GM12878 (cell line): ENCODE data around the gene CUEDC1. TPM values are rescaled to one million over a fixed set of nuclear protein-coding genes. Genes with fewer than 3 reads are reported as not detected.

ENCODE experiments used
- ATAC-seq: fragments of 200-7000 bp; cut with Tn5 transposase; 3 replicates; pipeline ENCODE4 v1.9.1; 2020; ENCODE audit warnings: mild to moderate bottlenecking, moderate library complexity
- BruUV-seq: library from RNA; stranded (reverse); fragments of 400-500 nt; replicated peaks from 2 replicates; lab custom pipeline; 2021; lab: Mats Ljungman, UMichigan
- CTCF ChIA-PET: fragments of 300-600 bp; sonication (Branson Sonifier 250); formaldehyde crosslinking; extraction: SDS; loops from one replicate; lab custom pipeline; 2021; ENCODE audit warnings: inconsistent platforms; lab: Yijun Ruan, JAX
- POLR2A ChIA-PET: fragments of 350-600 bp; formaldehyde crosslinking; extraction: SDS; loops from one replicate; lab custom pipeline; 2021; ENCODE audit warnings: inconsistent platforms; lab: Charles Lee
- RAD21 ChIA-PET: fragments of 300-600 bp; sonication (Branson Sonifier 250); formaldehyde crosslinking; loops from one replicate; lab custom pipeline; 2023; ENCODE audit warnings: antibody characterized with exemption; ENCODE audit not compliant: unreplicated experiment; lab: Charles Lee
- SMC1A ChIA-PET: fragments of 300-600 bp; sonication (Branson Sonifier 250); formaldehyde crosslinking; loops from one replicate; lab custom pipeline; 2023; ENCODE audit not compliant: unreplicated experiment, uncharacterized antibody; lab: Charles Lee
- DNase-seq: peaks from one replicate; pipeline ENCODE4 v3.0.0-alpha.2; 2011; ENCODE audit warnings: low read depth, low spot score
- FAIRE-seq: peaks from 3 replicates; lab custom pipeline; 2011; peaks lifted over from hg19 to GRCh38; lab: Jason Lieb, UNC
- H2AFZ ChIP-seq: 2 replicates; pipeline ENCODE4 v1.6.0; 2011; ENCODE audit warnings: low read depth, low read length, control low read depth; ENCODE audit not compliant: control insufficient read depth
- H3K27ac ChIP-seq: 2 replicates; pipeline ENCODE4 v1.5.1; 2011; ENCODE audit warnings: control low read depth; ENCODE audit not compliant: control insufficient read depth, insufficient read depth
- H3K27me3 ChIP-seq, 2 experiments: replicated peaks in 1 of 2; 2 replicates each; pipeline versions ENCODE4 v1.6.0 to v1.6.1; 2011; ENCODE audit warnings: low read length in 1 of 2; ENCODE audit not compliant: control insufficient read depth in 2 of 2, insufficient read depth in 2 of 2
- H3K36me3 ChIP-seq, 2 experiments: 2 replicates each; pipeline ENCODE4 v1.5.1; 2011; ENCODE audit warnings: low read length in 1 of 2; ENCODE audit not compliant: control insufficient read depth in 2 of 2, insufficient read depth in 2 of 2
- H3K4me1 ChIP-seq: 2 replicates; pipeline ENCODE4 v1.6.1; 2011; ENCODE audit warnings: mild to moderate bottlenecking, low read length, moderate library complexity, mixed read lengths; ENCODE audit not compliant: control insufficient read depth, insufficient read depth
- H3K4me2 ChIP-seq: 2 replicates; pipeline ENCODE4 v1.6.0; 2011; ENCODE audit warnings: control low read depth; ENCODE audit not compliant: control insufficient read depth, insufficient read depth
- H3K4me3 ChIP-seq: fragments of 200-600 bp; sonication (generic); 2 replicates; pipeline ENCODE4 v1.5.1; 2016
- H3K79me2 ChIP-seq: 2 replicates; pipeline ENCODE4 v1.6.0; 2011; ENCODE audit warnings: low read length; ENCODE audit not compliant: control insufficient read depth, insufficient read depth
- H3K9ac ChIP-seq: 2 replicates; pipeline ENCODE4 v1.8.0; 2011; ENCODE audit warnings: low read length, control low read depth, mixed read lengths; ENCODE audit not compliant: control insufficient read depth, insufficient read depth
- H3K9me3 ChIP-seq: replicated peaks from 3 replicates; pipeline ENCODE4 v1.5.1; 2011; ENCODE audit warnings: mild to moderate bottlenecking, low read length; ENCODE audit not compliant: control insufficient read depth, insufficient read depth
- H4K20me1 ChIP-seq: 2 replicates; pipeline ENCODE4 v1.6.0; 2011; ENCODE audit not compliant: control insufficient read depth, insufficient read depth
- ASH2L ChIP-seq: fragments of 300-600, 200-600 bp; sonication (generic); IDR thresholded peaks from 2 replicates; pipeline ENCODE4 v1.6.1; 2017; ENCODE audit warnings: low read depth, mild to moderate bottlenecking, borderline replicate concordance
- BMI1 ChIP-seq: fragments of 450-650 bp; IDR thresholded peaks from 2 replicates; pipeline ENCODE4 v1.6.1; 2016; ENCODE audit warnings: mild to moderate bottlenecking, moderate library complexity, borderline replicate concordance
- POLR2AphosphoS5 ChIP-seq: IDR thresholded peaks from 2 replicates; pipeline ENCODE4 v1.6.1; 2011; ENCODE audit warnings: mild to moderate bottlenecking, low read length, inconsistent platforms
- RAD21 ChIP-seq: IDR thresholded peaks from 2 replicates; pipeline ENCODE4 v1.6.1; 2011; ENCODE audit warnings: mild to moderate bottlenecking, low read depth, low read length, moderate library complexity; ENCODE audit not compliant: insufficient read depth
- SIN3A ChIP-seq: IDR thresholded peaks from 2 replicates; pipeline ENCODE4 v1.6.1; 2012; ENCODE audit warnings: low read depth, low read length, improper control_type of control experiment
- SRF ChIP-seq, 2 experiments: IDR thresholded peaks; 2 replicates each; pipeline ENCODE4 v1.6.1; 2011; ENCODE audit warnings: low read depth in 2 of 2, low read length in 2 of 2, mild to moderate bottlenecking in 1 of 2, moderate library complexity in 1 of 2
- TCF3 ChIP-seq: IDR thresholded peaks from 2 replicates; pipeline ENCODE4 v1.6.1; 2012; ENCODE audit warnings: low read depth, mild to moderate bottlenecking, low read length, borderline replicate concordance; ENCODE audit not compliant: insufficient read depth
- ZZZ3 ChIP-seq: IDR thresholded peaks from 2 replicates; pipeline ENCODE4 v1.6.1; 2011; ENCODE audit warnings: low read depth; ENCODE audit not compliant: control insufficient read depth, insufficient read length
- WGBS: methylation state at CpG from one replicate; pipeline ENCODE4 v1.1.6; 2016; ENCODE audit warnings: low lambda C conversion rate; ENCODE audit not compliant: insufficient replicate concordance, insufficient coverage; ENCODE audit errors: missing lambda C conversion rate; 5-methylcytosine and 5-hydroxymethylcytosine counted together
- in situ Hi-C: fragments of 300-500 bp; cut with MboI; formaldehyde crosslinking; loops from 9 replicates; pipeline ENCODE4 v1.14.3; 2018; ENCODE audit warnings: mixed read lengths
- intact Hi-C: fragments of 100-400 bp; cut with micrococcal nuclease; formaldehyde crosslinking; loops from one replicate; pipeline ENCODE4 v1.14.2; 2022; ENCODE audit not compliant: unreplicated experiment
- polyA plus RNA-seq, 11 experiments: library from polyadenylated mRNA; depleted of rRNA in 4 of 11; unstranded in 6 of 11; stranded (reverse) in 5 of 11; fragments of >200 nt; fragmentation: Nextera tagmentation in 4 of 11; fragmentation: Illumina TruSeq in 1 of 11; extraction: Ambion mirVana in 4 of 11; extraction: Trizol in 1 of 11; gene quantifications; 1 replicate in 1 of 11; 2 replicates in 10 of 11; pipeline versions ENCODE4 v1.2.1 to v1.2.3, GENCODE V29; 2011 to 2016; ENCODE audit warnings: inconsistent platforms in 2 of 11, missing spikeins in 2 of 11, low read depth in 1 of 11
- total RNA-seq, 4 experiments: library from RNA; depleted of rRNA in 3 of 4; stranded (reverse); fragments of >200 nt in 3 of 4; fragmentation: Illumina TruSeq in 1 of 4; extraction: Trizol in 1 of 4; gene quantifications; 2 replicates each; pipeline versions ENCODE4 v1.2.1 to v1.2.3, GENCODE V29; 2013 to 2021
- TF ChIP-seq, protein P1 (sequence below): IDR thresholded peaks from 2 replicates; pipeline ENCODE4 v1.6.1; 2012; ENCODE audit warnings: mild to moderate bottlenecking, low read depth, low read length

Gene CUEDC1
- total and polyA plus RNA-seq, 10 of the 15 experiments (the other 5 are each of a cell fraction or from before 2014, with no cell fraction given) = 0.24 to 7.4 (median 1.8) TPM

GRCh38 chr17:57859601-57860413 is 95.4 kb downstream of the CUEDC1 start:
- Histone ChIP-seq H2AFZ (no peak overlapping the region), H3K79me2 (no peaks in the 10 kb centered on the region), H3K9ac (no peak overlapping the region), H3K4me3 (no peak overlapping the region), H3K4me2 (no peak overlapping the region), H3K9me3 (no peaks in the 10 kb centered on the region), H3K36me3 (no peaks in the 10 kb centered on the region), H3K4me1 (peaks cover 3% of the 10 kb centered on the region; the same call in 1 of the 2 replicates), H3K27me3 (no peaks in the 10 kb centered on the region; a peak in 2 of 4 replicates), H3K27ac (no peak overlapping the region), H4K20me1 (no peaks in the 10 kb centered on the region)
- POLR2A ChIA-PET = interaction anchor here (0.6 to 4.0 kb wide), 7 partner anchors 11 to 220 kb away, joined by 3 to 17 read pairs (median 4); no protein-coding TSS in a partner anchor
- intact Hi-C loops = loop anchor here (5.0 to 10.0 kb wide), 2 partner anchors 32 to 225 kb away; partner anchors contain the start of gene DYNLL2
- RAD21 ChIA-PET = interaction anchor here (0.8 to 10.0 kb wide), 24 partner anchors 10 to 252 kb away, joined by 3 to 239 read pairs (median 6); partner anchors contain the start of genes MRPS23, SRSF1 and VEZF1
- BruUV-seq = no TSS peak
- no peak for FAIRE-seq
- in situ Hi-C loops = no loop called here
- CTCF ChIA-PET = interaction anchor here (0.6 to 18.2 kb wide), 28 partner anchors 10 to 340 kb away, joined by 3 to 708 read pairs (median 6); partner anchors contain the start of genes MRPS23 and SRSF1
- SMC1A ChIA-PET = interaction anchor here (0.7 to 14.5 kb wide), 33 partner anchors 10 to 312 kb away, joined by 3 to 341 read pairs (median 5); partner anchors contain the start of genes CUEDC1, MRPS23 and SRSF1
- TF ChIP-seq ASH2L (no peak), BMI1 (no peak), TCF3 (no peak), SIN3A (no peak), SRF (IDR thresholded peaks at IDR 0.05; ENCODE audit: low read depth in 2 of 2, low read length in 2 of 2) (no peak), RAD21 (no peak), ZZZ3 (no peak), POLR2AphosphoS5 (no peak)
- TF ChIP-seq, protein P1, sequence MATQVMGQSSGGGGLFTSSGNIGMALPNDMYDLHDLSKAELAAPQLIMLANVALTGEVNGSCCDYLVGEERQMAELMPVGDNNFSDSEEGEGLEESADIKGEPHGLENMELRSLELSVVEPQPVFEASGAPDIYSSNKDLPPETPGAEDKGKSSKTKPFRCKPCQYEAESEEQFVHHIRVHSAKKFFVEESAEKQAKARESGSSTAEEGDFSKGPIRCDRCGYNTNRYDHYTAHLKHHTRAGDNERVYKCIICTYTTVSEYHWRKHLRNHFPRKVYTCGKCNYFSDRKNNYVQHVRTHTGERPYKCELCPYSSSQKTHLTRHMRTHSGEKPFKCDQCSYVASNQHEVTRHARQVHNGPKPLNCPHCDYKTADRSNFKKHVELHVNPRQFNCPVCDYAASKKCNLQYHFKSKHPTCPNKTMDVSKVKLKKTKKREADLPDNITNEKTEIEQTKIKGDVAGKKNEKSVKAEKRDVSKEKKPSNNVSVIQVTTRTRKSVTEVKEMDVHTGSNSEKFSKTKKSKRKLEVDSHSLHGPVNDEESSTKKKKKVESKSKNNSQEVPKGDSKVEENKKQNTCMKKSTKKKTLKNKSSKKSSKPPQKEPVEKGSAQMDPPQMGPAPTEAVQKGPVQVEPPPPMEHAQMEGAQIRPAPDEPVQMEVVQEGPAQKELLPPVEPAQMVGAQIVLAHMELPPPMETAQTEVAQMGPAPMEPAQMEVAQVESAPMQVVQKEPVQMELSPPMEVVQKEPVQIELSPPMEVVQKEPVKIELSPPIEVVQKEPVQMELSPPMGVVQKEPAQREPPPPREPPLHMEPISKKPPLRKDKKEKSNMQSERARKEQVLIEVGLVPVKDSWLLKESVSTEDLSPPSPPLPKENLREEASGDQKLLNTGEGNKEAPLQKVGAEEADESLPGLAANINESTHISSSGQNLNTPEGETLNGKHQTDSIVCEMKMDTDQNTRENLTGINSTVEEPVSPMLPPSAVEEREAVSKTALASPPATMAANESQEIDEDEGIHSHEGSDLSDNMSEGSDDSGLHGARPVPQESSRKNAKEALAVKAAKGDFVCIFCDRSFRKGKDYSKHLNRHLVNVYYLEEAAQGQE = no peak
- WGBS = 40% methylated on average over 13 of the region's 13 CpGs
- no peak for DNase-seq
- no peak for ATAC-seq
